Cardiac fibroblast (primary cell): Measurements from ENCODE around the gene TMEM25.

Experiments
- DNase-seq, 2 donors: peaks; one replicate each; pipeline versions ENCODE4 v3.0.0 to v3.0.0-alpha.2; 2010; ENCODE audit warnings: low read depth in 2 of 2
- H3K4me3 ChIP-seq, 2 donors: replicated peaks in 1 of 2; 1 replicate in 1 of 2; 2 replicates in 1 of 2; pipeline ENCODE4 v1.5.1; 2011; ENCODE audit warnings: low read depth in 2 of 2, low read length in 2 of 2, mild to moderate bottlenecking in 2 of 2, moderate library complexity in 1 of 2
- TF ChIP-seq, protein P1 (sequence below): IDR thresholded peaks from one replicate; pipeline ENCODE4 v1.5.1; 2011; ENCODE audit warnings: low read depth, mild to moderate bottlenecking, low read length, inconsistent platforms

The TMEM25 gene

DNA sequence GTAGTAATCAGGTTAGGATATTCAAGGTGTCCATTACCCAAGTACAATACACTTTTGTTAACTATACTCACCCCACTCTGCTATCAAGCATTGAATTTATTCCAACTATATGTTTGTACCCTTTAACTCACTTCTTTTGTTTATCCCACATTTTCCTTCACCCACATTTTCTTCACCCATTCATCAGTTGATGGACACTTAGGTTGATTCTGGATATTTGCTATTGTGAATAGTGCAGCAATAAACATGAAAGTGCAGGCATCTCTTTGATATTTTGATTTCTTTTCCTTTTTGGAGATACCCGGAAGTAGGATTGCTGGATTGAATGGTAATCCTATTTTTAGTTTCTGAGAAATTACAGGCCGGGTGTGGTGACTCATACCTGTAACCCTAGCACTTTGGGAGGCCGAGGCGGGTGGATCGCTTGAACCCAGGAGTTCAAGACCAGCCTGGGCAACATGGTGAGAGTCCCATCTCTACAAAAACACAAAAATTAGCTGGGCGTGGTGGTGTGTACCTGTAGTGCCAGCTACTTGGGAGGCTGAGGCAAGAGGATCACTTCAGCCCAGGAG lies 6.5 kb downstream of the TMEM25 start:
- TF ChIP-seq, protein P1, sequence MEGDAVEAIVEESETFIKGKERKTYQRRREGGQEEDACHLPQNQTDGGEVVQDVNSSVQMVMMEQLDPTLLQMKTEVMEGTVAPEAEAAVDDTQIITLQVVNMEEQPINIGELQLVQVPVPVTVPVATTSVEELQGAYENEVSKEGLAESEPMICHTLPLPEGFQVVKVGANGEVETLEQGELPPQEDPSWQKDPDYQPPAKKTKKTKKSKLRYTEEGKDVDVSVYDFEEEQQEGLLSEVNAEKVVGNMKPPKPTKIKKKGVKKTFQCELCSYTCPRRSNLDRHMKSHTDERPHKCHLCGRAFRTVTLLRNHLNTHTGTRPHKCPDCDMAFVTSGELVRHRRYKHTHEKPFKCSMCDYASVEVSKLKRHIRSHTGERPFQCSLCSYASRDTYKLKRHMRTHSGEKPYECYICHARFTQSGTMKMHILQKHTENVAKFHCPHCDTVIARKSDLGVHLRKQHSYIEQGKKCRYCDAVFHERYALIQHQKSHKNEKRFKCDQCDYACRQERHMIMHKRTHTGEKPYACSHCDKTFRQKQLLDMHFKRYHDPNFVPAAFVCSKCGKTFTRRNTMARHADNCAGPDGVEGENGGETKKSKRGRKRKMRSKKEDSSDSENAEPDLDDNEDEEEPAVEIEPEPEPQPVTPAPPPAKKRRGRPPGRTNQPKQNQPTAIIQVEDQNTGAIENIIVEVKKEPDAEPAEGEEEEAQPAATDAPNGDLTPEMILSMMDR, result no peak
- DNase-seq, result peak in 1 of 2 donors; percentile 32
- H3K4me3 ChIP-seq, result no peak overlapping the region

DNA sequence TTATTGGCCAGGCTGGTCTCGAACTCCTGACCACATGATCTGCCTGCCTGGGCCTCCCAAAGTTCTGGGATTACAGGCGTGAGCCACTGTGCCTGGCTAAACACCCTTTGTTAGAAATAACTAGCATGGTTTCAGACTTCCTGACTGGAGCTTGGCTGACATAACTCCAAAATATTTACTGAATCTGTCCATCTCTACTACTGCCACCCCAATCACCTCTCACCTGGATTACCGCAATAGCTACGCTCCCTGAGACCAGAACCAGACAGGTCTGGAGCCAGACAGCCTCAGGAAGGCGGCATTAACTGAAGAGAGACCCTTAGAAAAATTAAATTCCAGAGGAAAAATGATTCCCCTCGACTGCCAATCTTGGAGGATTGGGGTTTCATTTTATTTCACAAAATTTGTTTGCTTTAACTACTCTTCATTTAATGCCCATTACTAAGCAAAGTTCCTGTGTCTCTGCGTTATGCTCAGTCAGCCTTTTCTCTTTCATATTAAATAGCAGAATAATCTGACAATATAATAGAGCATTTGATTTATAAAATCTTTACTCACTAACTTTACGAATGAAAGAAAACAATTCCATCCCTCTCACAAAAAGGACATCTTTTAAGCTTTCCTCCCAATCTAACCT lies 13.1 kb downstream of the TMEM25 start:
- no peak overlapping the region for H3K4me3 ChIP-seq
- no peak for DNase-seq
- TF ChIP-seq, protein P1, result no peak

DNA sequence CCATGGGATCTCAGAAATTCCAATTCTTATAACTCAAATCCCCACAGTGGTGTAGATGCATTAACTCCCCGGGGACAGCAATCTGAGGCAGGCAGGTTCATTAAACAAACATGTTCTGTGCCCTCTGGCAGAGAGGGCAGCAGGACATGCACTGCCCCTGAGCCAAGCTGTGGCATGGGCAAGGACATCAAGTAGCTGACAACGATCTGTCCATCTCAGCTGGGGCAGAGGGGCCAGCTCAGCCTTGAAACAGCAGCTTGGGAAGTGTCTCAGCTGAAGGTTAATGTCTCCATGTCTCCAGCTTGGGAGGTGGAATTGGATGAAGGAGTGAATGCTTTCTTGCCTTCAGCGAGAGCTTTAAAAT lies 13.6 kb downstream of the TMEM25 start:
- TF ChIP-seq, protein P1, result no peak
- no peak overlapping the region for H3K4me3 ChIP-seq
- DNase-seq, result no peak

DNA sequence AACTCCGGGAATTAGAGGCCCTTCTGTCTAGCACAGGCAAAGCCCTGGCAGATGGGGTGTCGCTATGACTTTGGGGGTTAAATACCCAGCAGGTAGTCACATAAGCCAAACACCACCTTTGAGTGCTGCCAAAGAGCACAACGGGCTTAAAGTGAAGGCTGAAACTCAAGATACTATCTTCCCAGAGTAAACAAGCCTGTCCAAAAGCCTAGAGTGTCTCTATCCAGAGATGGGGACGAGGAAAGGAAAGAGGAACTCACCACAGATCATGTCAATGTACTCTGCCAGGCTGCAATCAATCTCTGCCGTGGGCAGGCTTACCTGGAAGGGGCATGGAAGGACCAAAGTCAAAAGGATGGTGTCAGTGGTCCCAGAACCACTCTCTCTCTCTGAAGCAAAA lies 14.5 kb downstream of the TMEM25 start:
- TF ChIP-seq, protein P1, result no peak
- no peak overlapping the region for H3K4me3 ChIP-seq
- DNase-seq, result no peak

DNA sequence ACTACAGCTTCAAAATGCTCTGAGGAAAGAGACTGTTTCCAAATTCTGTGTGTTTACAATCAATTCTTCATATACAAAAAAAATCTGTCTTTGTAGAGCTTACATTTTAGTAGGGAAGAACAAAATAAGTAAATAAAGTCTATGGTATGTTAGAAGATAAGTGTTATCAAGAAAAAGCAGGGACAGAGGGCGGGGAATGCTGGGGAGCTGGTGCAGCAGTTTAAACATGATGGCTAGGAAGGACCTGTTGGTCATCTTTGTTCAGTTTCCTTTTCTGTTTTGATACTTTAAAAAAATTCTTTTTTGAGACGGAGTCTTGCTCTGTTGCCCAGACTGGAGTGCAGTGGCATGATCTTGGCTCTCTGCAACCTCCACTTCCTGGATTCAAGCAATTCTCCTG lies 16.1 kb downstream of the TMEM25 start:
- TF ChIP-seq, protein P1, result no peak
- no peak overlapping the region for H3K4me3 ChIP-seq
- DNase-seq, result no peak

DNA sequence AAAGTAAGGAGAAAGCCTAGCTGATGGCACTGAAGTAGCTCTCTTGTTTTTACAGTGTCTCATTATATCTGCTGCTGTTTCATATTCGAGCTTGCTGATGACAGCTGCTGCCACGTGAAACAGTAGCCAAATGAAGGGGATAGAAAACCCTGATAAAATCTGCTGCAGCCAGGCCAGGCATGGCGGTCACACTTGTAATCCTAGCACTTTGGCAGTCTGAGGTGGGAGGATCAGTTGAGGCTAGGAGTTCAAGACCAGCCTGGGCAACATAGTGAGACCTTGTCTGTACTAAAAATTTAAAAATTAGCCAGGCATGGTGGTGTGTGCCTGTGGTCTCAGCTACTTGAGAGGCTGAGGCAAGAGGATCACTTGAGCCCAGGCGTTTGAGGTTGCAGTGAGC lies 21.3 kb downstream of the TMEM25 start:
- TF ChIP-seq, protein P1, result no peak

DNA sequence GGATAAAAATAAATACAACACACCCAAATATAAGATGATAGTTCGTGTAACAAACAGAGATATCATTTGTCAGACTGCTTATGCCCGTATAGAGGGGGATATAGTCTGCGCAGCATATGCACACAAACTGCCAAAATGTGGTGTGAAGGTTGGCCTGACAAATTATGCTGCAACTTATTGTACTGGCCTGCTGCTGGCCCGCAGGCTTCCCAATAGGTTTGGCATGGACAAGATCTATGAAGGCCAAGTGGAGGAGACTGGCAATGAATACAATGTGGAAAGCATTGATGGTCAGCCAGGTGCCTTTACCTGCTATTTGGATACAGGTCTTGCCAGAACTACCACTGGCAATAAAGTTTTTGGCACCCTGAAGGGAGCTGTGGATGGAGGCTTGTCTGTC lies 29.8 kb downstream of the TMEM25 start:
- TF ChIP-seq, protein P1, result no peak
- no peak overlapping the region for H3K4me3 ChIP-seq

More for the DNA sequence above, 21.3 kb downstream of the TMEM25 start:
- DNase-seq, result no peak
- no peak overlapping the region for H3K4me3 ChIP-seq

More for the DNA sequence above, 29.8 kb downstream of the TMEM25 start:
- DNase-seq, result no peak
